Measurements from ENCODE around the gene ELMO2.

DNA sequence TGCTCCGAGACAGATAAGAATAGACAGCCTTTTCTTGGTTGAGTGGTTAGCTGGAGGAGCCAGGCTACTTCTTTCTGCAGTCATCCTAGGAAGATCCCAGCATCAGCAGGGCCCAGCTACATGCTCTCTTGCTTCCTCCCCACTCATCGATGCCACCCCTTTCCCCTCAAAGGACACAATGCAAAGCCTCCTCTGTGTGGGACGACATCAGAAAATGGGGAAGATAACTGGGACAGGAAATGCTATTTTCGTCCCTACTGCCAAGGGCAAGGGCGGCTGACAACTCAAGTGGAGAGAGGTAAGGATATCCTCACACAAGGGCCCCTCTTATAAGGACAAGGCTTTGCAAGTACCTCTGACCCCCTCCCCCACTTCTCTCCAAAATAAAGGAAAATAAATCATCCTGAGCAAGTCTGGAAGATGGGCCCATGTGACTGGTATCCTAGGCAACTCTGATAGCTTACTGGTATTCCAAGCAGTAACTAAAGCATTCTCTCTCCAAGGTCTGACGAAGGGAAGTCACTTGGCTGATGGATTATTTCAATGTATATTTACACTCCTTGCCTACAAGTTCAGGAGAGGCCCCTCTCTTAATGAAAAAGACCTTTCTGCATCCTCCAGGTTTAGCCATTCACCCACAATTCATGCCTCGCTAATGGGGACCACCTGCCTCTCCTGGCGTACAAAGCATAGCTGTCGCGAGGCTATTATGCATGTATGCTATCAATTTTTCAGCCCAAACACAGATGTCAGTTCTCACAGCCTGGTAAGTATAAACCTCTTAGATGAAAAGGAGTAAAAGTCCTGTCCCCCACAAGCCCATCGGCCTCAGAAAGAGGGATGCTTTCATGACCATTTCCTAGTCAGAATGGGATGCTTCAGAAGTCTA, 11.3 kb downstream of the ELMO2 start:
- no peak for TF ChIP-seq POLR2A (IDR thresholded peaks at IDR 0.05; ENCODE audit: extremely low read depth, insufficient read length)
- TF ChIP-seq, protein P1, sequence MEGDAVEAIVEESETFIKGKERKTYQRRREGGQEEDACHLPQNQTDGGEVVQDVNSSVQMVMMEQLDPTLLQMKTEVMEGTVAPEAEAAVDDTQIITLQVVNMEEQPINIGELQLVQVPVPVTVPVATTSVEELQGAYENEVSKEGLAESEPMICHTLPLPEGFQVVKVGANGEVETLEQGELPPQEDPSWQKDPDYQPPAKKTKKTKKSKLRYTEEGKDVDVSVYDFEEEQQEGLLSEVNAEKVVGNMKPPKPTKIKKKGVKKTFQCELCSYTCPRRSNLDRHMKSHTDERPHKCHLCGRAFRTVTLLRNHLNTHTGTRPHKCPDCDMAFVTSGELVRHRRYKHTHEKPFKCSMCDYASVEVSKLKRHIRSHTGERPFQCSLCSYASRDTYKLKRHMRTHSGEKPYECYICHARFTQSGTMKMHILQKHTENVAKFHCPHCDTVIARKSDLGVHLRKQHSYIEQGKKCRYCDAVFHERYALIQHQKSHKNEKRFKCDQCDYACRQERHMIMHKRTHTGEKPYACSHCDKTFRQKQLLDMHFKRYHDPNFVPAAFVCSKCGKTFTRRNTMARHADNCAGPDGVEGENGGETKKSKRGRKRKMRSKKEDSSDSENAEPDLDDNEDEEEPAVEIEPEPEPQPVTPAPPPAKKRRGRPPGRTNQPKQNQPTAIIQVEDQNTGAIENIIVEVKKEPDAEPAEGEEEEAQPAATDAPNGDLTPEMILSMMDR (IDR thresholded peaks at IDR 0.05; ENCODE audit: low read depth, low read length): no peak

All from NB4 (cell line).